ENCODE measurements around the gene POLA1. TPM values are rescaled to one million over a fixed set of nuclear protein-coding genes. Genes with fewer than 3 reads are reported as not detected.

Gene POLA1
- total and polyA plus RNA-seq, 2 of the 4 experiments (the other 2 are of a cell fraction), result 4.0 to 15.1 TPM

GRCh38 chrX:25015486-25016360, 322.0 kb downstream of the POLA1 start, which contains the start of gene ARX:
Gene ARX, minus strand, starts transcription at chrX:25015965. Its CDS starts 228 bp downstream, at chrX:25015737.
- H2AK9ac ChIP-seq (replicated peaks; ENCODE audit: low read depth, low read length, poor library complexity), result no peak within 1 kb of the TSS
- intact Hi-C loops (cut with micrococcal nuclease), result no loop called here

More at GRCh38 chrX:25015486-25016360, 322.0 kb downstream of the POLA1 start, which contains the start of gene ARX:
- Histone ChIP-seq H2AFZ (replicated peaks; ENCODE audit: low read length, poor library complexity) (no peak within 1 kb of the TSS), H3K4me3 (ENCODE audit: insufficient read depth, low read depth, low read length) (no peak within 1 kb of the TSS), H3K4ac (ENCODE audit: low read depth, low read length) (no peak within 1 kb of the TSS), H3K36me3 (ENCODE audit: control insufficient read depth, insufficient read depth, low read length) (no peaks in the 10 kb centered on the region), H3K14ac (replicated peaks; ENCODE audit: low read depth, low read length) (no peak within 1 kb of the TSS), H4K8ac (ENCODE audit: low read depth in 2 of 2, low read length in 2 of 2) (no peak within 1 kb of the TSS), H3K23ac (ENCODE audit: low read depth, low read length) (no peak within 1 kb of the TSS), H2BK120ac (ENCODE audit: low read depth, low read length) (no peak within 1 kb of the TSS), H3K18ac (ENCODE audit: low read depth, low read length) (no peak within 1 kb of the TSS), H4K5ac (ENCODE audit: low read depth, low read length) (no peak within 1 kb of the TSS), H3K4me2 (ENCODE audit: low read depth, low read length) (peak within 1 kb of the TSS; percentile 13; the same call in 1 of the 2 replicates), H2AK5ac (ENCODE audit: low read depth, low read length) (no peak within 1 kb of the TSS), H3K79me1 (ENCODE audit: low read depth in 1 of 2, low read length in 2 of 2) (no peaks in the 10 kb centered on the region), H4K20me1 (ENCODE audit: insufficient read depth, low read length) (no peaks in the 10 kb centered on the region; the same call in 1 of the 2 replicates), H3K27ac (ENCODE audit: insufficient read depth, low read length) (no peak within 1 kb of the TSS), H2BK15ac (ENCODE audit: low read depth, low read length) (no peak within 1 kb of the TSS), H4K91ac (ENCODE audit: insufficient read depth, low read depth, low read length) (no peak within 1 kb of the TSS), H3K27me3 (ENCODE audit: control insufficient read depth, insufficient read depth, low read length) (peaks cover 87% of the 10 kb centered on the region), H3K4me1 (ENCODE audit: control insufficient read depth, insufficient read depth, low read length) (no peaks in the 10 kb centered on the region; the same call in 1 of the 2 replicates), H2BK20ac (ENCODE audit: low read depth, low read length) (no peak within 1 kb of the TSS), H2BK5ac (ENCODE audit: low read depth, low read length, poor library complexity, severe bottlenecking) (no peak within 1 kb of the TSS), H3K9me1 (ENCODE audit: insufficient read depth, low read length) (no peaks in the 10 kb centered on the region), H3K56ac (ENCODE audit: extremely low read depth, insufficient read depth, low read length) (no peak within 1 kb of the TSS), H3K9me3 (ENCODE audit: control insufficient read depth, insufficient read depth, low read length) (peaks cover 18% of the 10 kb centered on the region; the same call in 1 of the 2 replicates), H3K9ac (ENCODE audit: low read depth, low read length) (no peak within 1 kb of the TSS)
- no TSS peak for BruUV-seq (replicated peaks)
- ChIA-PET CTCF (no interaction called here), POLR2A (ENCODE audit: unreplicated experiment) (no interaction called here)
- in situ Hi-C loops (cut with MboI; ENCODE audit: low sequenced_read_pairs) (no loop called here), dilution Hi-C loops (cut with HindIII; ENCODE audit: low sequenced_read_pairs, unreplicated experiment) (no loop called here)
- TF ChIP-seq MAZ (IDR thresholded peaks at IDR 0.05; ENCODE audit: borderline replicate concordance, low read depth, low read length) (peak; percentile 16; the same call in 1 of the 2 replicates), CTCF (conservative IDR thresholded peaks at IDR 0.05; ENCODE audit: low read depth, low read length) (no peak), ELK1 (IDR thresholded peaks at IDR 0.05; ENCODE audit: borderline replicate concordance, low read depth, low read length) (no peak), USF2 (IDR thresholded peaks at IDR 0.05; ENCODE audit: low read depth, low read length) (peak; percentile 72)
- DNase-seq, result peak; percentile 42
- 23% methylated on average over 13 of the region's 58 CpGs; no CpG with 5 or more reads in 1 of the 2 experiments for WGBS, 2 experiments (ENCODE audit: extremely low coverage in 2 of 2, insufficient read length in 1 of 2)
- ATAC-seq (ENCODE audit: low read depth), result peak; percentile 76

Data from IMR-90 (cell line).